Ectodermal cell (in vitro differentiated cells): Measurements from ENCODE around the gene MSI2.

Experiments
- H3K27ac ChIP-seq: 2 replicates; pipeline ENCODE4 v1.7.0; 2013; ENCODE audit warnings: mild to moderate bottlenecking, low read depth, low read length; ENCODE audit not compliant: insufficient read depth, poor library complexity, severe bottlenecking
- H3K27me3 ChIP-seq: 2 replicates; pipeline ENCODE4 v1.7.0; 2013; ENCODE audit warnings: mild to moderate bottlenecking, low read length; ENCODE audit not compliant: insufficient read depth, control insufficient read depth, poor library complexity, severe bottlenecking
- H3K36me3 ChIP-seq: one replicate; pipeline ENCODE4 v1.7.0; 2013; ENCODE audit warnings: low read length; ENCODE audit not compliant: control insufficient read depth, insufficient read depth
- H3K4me1 ChIP-seq: one replicate; pipeline ENCODE4 v1.7.0; 2013; ENCODE audit warnings: low read length; ENCODE audit not compliant: control insufficient read depth, insufficient read depth
- H3K4me3 ChIP-seq: 2 replicates; pipeline ENCODE4 v1.7.0; 2013; ENCODE audit warnings: low read depth, low read length, control low read depth; ENCODE audit not compliant: insufficient read depth
- H3K9me3 ChIP-seq: 2 replicates; pipeline ENCODE4 v1.7.0; 2013; ENCODE audit warnings: mild to moderate bottlenecking, low read length, moderate library complexity; ENCODE audit not compliant: control insufficient read depth
- WGBS, 2 experiments: methylation state at CpG; one replicate each; pipeline ENCODE4 v1.1.7; 2013; ENCODE audit warnings: missing lambda C conversion rate in 2 of 2; 5-methylcytosine and 5-hydroxymethylcytosine counted together

The MSI2 gene

DNA sequence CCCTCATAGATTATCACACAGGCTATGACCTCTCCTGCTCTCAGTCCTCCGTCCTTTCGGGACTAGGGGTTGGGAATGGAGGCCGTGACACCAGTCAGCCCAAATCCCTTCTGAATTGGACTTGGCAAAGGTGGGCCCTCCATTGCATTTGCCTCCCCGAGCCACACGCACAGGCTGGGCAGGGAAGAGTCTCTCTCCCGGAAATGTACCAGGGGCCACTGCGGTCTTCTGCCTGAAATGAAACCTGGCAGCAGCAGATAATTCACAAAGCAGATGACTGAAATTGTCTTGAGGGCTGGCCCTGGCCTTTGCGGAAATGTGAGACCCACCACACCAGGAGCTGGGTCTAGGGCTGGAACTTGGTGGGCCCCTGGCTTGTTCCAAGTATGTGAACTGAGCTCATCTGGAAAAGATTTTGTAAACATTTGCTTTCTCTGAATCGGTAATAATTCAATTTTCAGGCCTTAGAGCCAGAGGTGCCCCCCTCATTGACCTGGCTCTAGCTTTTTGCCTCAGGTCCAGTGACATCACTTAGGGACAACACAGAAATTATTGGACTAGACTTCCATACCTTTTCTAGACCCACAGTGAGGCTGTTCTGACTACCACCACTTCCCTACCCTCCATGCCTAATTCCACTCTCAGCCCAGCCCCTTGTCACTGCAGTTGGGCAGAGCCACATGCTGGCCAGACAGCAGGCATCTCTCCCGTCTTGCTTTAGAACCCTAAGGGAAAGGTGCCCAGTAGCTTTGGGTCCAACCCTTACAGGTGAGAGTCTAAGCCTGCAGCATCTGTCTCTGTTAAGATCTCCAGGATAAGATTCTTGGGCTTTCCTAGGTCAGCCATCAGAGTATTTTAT, 413.6 kb downstream of the MSI2 start:
- H3K9me3 ChIP-seq, result no peaks in the 10 kb centered on the region
- peaks cover 4% of the 10 kb centered on the region for H3K36me3 ChIP-seq
- no peak overlapping the region for H3K4me3 ChIP-seq
- peaks cover 18% of the 10 kb centered on the region for H3K4me1 ChIP-seq
- H3K27ac ChIP-seq, result no peak overlapping the region
- 94 to 97% methylated on average over 10 of the region's 10 CpGs for WGBS, 2 experiments
- H3K27me3 ChIP-seq, result no peaks in the 10 kb centered on the region

DNA sequence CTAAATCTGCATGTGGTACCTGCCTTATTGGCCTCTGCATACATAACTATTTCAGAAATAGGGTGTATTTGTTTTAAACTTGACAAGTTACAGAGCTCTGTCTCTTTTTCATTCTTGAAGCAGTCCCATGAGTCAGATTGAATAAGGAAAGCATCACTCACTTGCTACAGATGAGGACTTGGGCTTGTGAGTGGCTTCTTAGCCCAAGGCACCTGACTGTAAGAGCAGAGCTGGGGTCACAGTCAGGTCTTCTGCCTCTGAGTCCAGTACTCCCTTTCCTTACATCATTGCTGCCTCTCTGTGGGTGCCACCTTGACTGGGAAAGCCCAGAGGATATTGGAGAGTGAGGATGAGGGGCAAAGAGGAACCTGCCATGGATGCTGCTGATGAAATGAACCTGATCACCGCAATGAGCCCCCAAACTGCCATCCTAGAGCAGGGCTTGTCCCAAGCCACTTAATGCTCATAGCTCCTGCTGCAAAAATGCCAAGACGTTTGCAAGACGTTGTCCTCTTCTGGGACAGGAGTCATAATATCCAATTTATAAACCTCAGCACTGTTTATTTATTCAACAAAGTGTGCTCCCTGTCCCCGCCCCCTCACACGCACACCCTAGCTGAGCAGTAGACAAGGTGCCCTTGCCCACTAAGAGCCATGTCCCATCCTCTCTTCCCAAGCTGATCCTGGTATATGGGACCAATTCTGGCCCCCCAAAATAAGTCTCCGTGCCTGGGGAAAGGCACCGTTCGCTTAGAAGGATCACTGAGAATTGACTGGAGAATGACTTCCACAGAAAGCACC, 414.6 kb downstream of the MSI2 start:
- Histone ChIP-seq H3K36me3 (peaks cover 5% of the 10 kb centered on the region), H3K4me1 (peaks cover 7% of the 10 kb centered on the region), H3K9me3 (no peaks in the 10 kb centered on the region), H3K27me3 (no peaks in the 10 kb centered on the region), H3K4me3 (no peak overlapping the region), H3K27ac (no peak overlapping the region)
- WGBS, 2 experiments, result 84 to 87% methylated on average over 8 of the region's 8 CpGs

DNA sequence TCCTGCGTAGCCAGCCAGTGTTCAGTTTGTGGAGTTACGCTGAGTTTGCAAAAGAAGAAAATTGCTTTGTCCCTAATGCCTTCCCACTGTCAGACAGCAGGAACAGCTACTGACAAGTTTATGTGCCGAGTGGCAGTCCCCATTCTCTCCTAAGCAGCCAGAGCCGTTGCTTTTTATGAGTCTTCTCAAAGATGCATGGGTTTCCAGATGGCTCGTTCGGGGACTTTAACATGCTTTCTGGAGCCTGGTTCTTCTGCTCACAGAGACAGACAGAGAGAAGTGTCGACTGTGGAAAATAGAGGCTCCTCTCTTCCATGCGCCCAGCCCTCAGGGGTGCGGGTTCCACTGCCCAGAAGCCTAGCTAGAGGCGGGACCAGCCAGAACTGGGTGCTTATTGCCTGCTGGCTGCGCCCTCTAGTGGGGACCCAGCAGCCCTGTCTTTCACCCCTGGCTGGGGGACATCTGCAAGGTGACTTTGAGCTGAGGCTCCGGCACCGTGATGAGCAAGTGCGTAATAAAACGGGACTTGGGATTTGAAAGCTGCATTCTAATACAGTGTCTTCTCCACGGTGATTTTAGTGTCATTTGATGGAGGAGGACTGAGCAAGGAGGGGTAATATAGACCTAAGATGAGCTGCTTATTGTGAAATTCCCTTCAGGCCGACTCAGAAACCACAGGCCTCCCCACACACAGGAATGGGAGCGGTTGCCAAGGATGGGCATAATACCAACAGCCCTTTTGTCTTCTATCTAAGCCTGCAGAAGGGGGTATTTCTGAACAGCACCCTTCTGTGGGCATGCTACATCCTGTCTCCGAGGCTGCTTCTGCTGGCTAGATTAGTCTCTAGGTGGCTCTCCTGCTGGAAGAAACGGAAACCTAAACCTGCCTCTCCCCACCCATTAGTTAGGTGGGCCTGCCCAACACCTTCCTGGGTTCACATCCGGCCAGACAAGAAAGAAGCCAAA, 415.6 kb downstream of the MSI2 start:
- Histone ChIP-seq H3K9me3 (no peaks in the 10 kb centered on the region), H3K4me1 (peaks cover 6% of the 10 kb centered on the region), H3K4me3 (no peak overlapping the region), H3K27ac (peak overlapping the region; percentile 19), H3K27me3 (no peaks in the 10 kb centered on the region), H3K36me3 (peaks cover 8% of the 10 kb centered on the region)
- WGBS, 2 experiments, result 57% methylated on average over 21 of the region's 21 CpGs

DNA sequence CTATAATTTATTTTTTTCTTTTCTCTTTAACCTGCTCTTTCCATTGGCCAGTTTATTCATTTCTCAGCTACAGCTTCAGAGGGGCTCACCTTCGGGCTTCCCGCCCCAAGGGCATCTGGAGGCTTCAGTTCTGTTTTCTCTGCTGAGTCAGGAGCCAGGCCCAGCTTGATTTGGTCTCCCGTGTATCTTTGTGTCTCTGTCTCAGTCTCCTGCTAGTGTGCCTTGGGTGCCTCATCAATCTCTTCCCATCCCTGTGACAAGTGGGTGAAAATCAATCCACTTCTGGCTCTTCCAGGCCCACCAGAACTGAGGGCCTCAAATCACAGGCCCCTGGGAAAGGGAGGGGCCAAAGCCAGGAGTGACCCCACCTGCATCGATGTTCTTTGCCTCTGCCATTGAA, 416.6 kb downstream of the MSI2 start:
- 92 to 96% methylated on average over 4 of the region's 4 CpGs for WGBS, 2 experiments
- no peak overlapping the region for H3K27ac ChIP-seq
- no peaks in the 10 kb centered on the region for H3K27me3 ChIP-seq
- H3K36me3 ChIP-seq, result peaks cover 9% of the 10 kb centered on the region
- H3K4me1 ChIP-seq, result peaks cover 6% of the 10 kb centered on the region
- no peaks in the 10 kb centered on the region for H3K9me3 ChIP-seq
- no peak overlapping the region for H3K4me3 ChIP-seq

DNA sequence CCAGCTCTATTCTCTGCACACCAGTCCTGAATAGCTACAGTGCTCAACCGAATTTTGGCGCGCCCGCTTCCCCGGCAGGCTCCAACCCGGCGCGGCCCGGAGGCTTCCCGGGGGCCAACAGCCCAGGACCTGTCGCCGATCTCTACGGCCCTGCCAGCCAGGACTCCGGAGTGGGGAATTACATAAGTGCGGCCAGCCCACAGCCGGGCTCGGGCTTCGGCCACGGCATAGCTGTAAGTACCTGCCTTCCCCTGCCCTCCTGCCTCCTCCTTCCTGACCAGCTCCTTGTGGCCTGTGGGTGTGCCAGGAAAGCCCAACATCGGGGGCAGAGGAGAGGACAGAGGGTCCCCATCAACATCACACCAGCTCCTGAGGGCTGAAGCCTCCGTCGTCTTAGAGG, 418.6 kb downstream of the MSI2 start:
- peaks cover 6% of the 10 kb centered on the region for H3K4me1 ChIP-seq
- peaks cover 9% of the 10 kb centered on the region for H3K36me3 ChIP-seq
- 97% methylated on average over 22 of the region's 22 CpGs for WGBS, 2 experiments
- H3K27ac ChIP-seq, result no peak overlapping the region
- H3K4me3 ChIP-seq, result no peak overlapping the region
- H3K9me3 ChIP-seq, result no peaks in the 10 kb centered on the region
- H3K27me3 ChIP-seq, result no peaks in the 10 kb centered on the region

DNA sequence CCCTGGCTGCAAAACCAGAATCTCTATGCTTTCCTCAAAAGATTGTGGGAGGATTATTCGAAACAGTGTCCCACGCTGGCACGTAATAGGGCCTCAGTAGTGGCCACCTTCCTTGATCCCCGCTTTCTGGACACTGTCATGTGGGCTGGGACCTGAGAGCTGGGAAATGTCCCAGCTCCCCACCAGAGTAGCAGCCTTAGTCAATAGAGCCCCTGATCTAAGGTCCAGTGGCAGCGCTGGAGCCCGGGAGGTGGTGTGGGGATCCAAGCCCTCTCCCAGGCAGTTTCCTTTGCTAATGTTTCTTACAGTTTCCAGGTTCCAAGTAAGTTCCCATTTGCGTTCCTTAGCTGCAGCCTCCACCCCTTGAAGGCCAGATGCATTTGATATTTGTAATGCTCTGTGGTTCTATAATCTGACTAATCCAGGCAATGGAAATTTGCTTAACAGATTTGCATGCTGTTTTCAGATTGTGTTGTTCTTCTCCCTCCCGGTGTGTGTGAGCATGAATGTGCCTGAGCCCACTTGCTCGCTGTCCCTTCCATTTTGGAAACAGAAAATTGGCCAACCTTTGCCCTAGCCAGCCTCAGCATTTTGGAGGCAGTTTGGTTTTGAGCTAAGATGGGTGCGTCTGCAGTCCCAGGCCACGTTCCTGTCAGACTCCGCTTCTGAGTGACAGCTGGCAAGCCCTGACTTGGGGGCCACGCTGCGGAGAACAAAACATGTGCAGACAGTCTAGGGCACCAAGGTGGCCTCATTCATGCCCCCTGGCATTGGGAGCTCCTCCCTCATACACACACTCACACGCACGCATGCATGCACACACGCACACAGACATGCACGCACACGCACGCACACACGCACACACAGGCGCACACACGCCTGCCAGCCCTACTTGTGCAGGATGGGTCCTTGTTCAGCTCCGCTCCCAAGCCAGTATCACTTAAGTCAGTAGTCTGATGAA, 419.4 kb downstream of the MSI2 start:
- H3K27ac ChIP-seq, result no peak overlapping the region
- H3K36me3 ChIP-seq, result peaks cover 9% of the 10 kb centered on the region
- H3K27me3 ChIP-seq, result no peaks in the 10 kb centered on the region
- 94 to 97% methylated on average over 24 of the region's 24 CpGs for WGBS, 2 experiments
- H3K4me3 ChIP-seq, result no peak overlapping the region
- H3K4me1 ChIP-seq, result peaks cover 6% of the 10 kb centered on the region
- no peaks in the 10 kb centered on the region for H3K9me3 ChIP-seq

DNA sequence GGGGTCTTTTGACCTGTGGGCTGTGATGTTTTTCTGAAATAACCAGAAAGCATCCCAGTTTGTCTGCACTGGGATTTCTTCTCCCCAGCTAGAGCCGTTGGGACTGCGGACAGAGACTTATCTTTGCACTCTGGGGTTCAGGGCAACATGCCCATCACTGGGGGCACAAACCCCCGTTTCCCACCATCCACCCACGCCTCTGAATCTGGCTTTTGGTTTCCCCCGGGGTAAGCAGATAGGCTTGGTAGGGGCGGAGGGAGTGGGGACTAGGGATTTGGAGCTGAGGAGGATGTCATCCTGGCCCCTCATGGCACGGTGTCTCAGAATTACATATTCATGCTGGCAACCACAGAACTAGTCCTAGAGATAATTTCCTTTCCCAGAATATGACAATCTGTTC, 420.2 kb downstream of the MSI2 start:
- peaks cover 3% of the 10 kb centered on the region for H3K4me1 ChIP-seq
- H3K4me3 ChIP-seq, result no peak overlapping the region
- H3K27ac ChIP-seq, result no peak overlapping the region
- H3K36me3 ChIP-seq, result peaks cover 9% of the 10 kb centered on the region
- 95 to 96% methylated on average over 7 of the region's 7 CpGs for WGBS, 2 experiments
- H3K27me3 ChIP-seq, result no peaks in the 10 kb centered on the region
- no peaks in the 10 kb centered on the region for H3K9me3 ChIP-seq

DNA sequence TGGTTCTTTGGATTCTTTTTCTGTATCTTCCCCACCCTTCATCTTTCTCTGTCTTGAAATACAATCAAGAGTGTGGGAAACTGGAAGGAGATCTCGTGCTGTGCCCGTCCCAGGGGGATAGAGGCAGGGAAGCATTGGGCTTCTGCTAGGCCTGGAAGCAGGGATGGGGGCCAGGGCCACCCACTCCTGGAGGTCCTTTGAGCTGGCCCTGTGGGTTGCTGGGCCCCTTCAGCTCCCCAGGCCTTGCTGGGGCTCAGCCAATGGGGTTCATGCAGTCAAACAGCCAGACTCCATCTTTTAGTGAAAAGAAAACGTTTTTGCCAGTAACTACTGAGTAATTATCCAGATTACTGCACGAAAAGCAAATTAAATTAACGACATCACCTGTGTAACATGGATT, 421.0 kb downstream of the MSI2 start:
- WGBS, 2 experiments, result 94 to 97% methylated on average over 5 of the region's 5 CpGs
- Histone ChIP-seq H3K36me3 (peaks cover 9% of the 10 kb centered on the region), H3K27me3 (no peaks in the 10 kb centered on the region), H3K4me3 (no peak overlapping the region), H3K4me1 (no peaks in the 10 kb centered on the region), H3K27ac (no peak overlapping the region), H3K9me3 (no peaks in the 10 kb centered on the region)

DNA sequence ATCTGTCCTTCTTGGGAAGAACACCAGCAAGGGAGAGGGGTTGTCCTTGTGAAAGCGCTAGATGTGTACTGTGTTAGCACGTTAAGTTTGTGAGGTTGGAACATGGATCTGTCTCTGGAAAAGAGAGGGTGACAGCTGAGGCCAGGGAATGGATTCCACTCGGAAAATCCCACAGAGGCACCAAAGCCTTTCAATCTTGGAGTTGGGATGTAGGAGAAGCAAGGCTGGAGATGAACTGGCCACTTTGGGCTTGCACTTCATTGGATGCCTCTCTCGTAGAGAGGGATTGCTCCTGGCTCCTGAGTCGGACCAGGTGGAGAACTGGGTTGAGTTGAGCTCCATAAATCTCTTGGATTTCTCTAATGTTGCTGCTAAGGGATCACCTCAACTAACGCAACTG, 421.5 kb downstream of the MSI2 start:
- H3K4me1 ChIP-seq, result no peaks in the 10 kb centered on the region
- no peaks in the 10 kb centered on the region for H3K27me3 ChIP-seq
- H3K9me3 ChIP-seq, result no peaks in the 10 kb centered on the region
- H3K36me3 ChIP-seq, result peaks cover 9% of the 10 kb centered on the region
- WGBS, 2 experiments, result 94 to 98% methylated on average over 6 of the region's 6 CpGs
- no peak overlapping the region for H3K27ac ChIP-seq
- H3K4me3 ChIP-seq, result no peak overlapping the region
